Neural crest cell (in vitro differentiated cells): ENCODE data around the gene SLIT3. TPM values are rescaled to one million over a fixed set of nuclear protein-coding genes. Genes with fewer than 3 reads are reported as not detected.

Experiments
- DNase-seq: peaks from one replicate; pipeline ENCODE4 v3.0.0; 2021; ENCODE audit warnings: low read depth, mixed read lengths, low spot score
- H3K27ac Mint-ChIP-seq: one replicate; pipeline ENCODE4 v1.8.0; 2021; ENCODE audit warnings: mild to moderate bottlenecking, mixed read lengths; ENCODE audit not compliant: unreplicated experiment
- H3K27me3 Mint-ChIP-seq: 2 replicates; pipeline ENCODE4 v1.8.0; 2021; ENCODE audit warnings: low read depth, mild to moderate bottlenecking, mixed read lengths
- H3K36me3 Mint-ChIP-seq: 2 replicates; pipeline ENCODE4 v1.8.0; 2021; ENCODE audit warnings: low read depth, mild to moderate bottlenecking, mixed read lengths
- H3K4me1 Mint-ChIP-seq: 2 replicates; pipeline ENCODE4 v1.8.0; 2021; ENCODE audit warnings: mixed read lengths
- H3K4me3 Mint-ChIP-seq: one replicate; pipeline ENCODE4 v1.8.0; 2021; ENCODE audit warnings: mild to moderate bottlenecking, mixed read lengths
- H3K9me3 Mint-ChIP-seq: 2 replicates; pipeline ENCODE4 v1.8.0; 2021; ENCODE audit warnings: mixed read lengths
- total RNA-seq: library from RNA; stranded (reverse); gene quantifications from 2 replicates; pipeline ENCODE4 v1.2.1, GENCODE V29; 2021
- TF ChIP-seq, protein P1 (sequence below): fragments of 200-600 bp; sonication (generic); conservative IDR thresholded peaks from 2 replicates; pipeline ENCODE4 v1.5.0; 2021; ENCODE audit warnings: antibody characterized with exemption, mild to moderate bottlenecking

Gene SLIT3
- total RNA-seq, 1 donor from 2014 or later = 13.3 TPM

DNA sequence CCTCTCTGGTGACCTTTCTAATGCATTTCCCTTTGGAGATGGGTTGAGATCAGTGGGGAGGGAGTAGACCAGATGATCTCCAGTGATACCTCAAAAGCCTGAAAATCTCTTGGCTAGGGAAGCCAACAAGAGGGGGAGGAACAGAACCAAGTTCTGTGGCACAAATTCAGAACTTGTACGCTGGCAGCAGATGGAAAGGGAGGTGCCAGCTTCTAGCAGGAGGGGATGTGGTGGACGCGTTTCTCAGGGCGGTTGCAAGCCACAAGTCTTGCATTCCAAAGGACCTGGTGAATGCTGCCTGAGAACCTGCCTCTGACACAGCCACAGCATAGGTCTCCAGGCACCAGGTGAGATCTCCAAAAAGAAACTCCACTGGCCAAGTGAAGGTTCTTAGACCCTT, 13.4 kb downstream of the SLIT3 start:
- TF ChIP-seq, protein P1, sequence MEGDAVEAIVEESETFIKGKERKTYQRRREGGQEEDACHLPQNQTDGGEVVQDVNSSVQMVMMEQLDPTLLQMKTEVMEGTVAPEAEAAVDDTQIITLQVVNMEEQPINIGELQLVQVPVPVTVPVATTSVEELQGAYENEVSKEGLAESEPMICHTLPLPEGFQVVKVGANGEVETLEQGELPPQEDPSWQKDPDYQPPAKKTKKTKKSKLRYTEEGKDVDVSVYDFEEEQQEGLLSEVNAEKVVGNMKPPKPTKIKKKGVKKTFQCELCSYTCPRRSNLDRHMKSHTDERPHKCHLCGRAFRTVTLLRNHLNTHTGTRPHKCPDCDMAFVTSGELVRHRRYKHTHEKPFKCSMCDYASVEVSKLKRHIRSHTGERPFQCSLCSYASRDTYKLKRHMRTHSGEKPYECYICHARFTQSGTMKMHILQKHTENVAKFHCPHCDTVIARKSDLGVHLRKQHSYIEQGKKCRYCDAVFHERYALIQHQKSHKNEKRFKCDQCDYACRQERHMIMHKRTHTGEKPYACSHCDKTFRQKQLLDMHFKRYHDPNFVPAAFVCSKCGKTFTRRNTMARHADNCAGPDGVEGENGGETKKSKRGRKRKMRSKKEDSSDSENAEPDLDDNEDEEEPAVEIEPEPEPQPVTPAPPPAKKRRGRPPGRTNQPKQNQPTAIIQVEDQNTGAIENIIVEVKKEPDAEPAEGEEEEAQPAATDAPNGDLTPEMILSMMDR = no peak
- H3K36me3 Mint-ChIP-seq = no peaks in the 10 kb centered on the region
- peaks cover 8% of the 10 kb centered on the region for H3K27me3 Mint-ChIP-seq
- no peaks in the 10 kb centered on the region for H3K9me3 Mint-ChIP-seq
- H3K4me1 Mint-ChIP-seq = no peaks in the 10 kb centered on the region
- no peak overlapping the region for H3K27ac Mint-ChIP-seq
- H3K4me3 Mint-ChIP-seq = no peak overlapping the region
- DNase-seq = no peak

DNA sequence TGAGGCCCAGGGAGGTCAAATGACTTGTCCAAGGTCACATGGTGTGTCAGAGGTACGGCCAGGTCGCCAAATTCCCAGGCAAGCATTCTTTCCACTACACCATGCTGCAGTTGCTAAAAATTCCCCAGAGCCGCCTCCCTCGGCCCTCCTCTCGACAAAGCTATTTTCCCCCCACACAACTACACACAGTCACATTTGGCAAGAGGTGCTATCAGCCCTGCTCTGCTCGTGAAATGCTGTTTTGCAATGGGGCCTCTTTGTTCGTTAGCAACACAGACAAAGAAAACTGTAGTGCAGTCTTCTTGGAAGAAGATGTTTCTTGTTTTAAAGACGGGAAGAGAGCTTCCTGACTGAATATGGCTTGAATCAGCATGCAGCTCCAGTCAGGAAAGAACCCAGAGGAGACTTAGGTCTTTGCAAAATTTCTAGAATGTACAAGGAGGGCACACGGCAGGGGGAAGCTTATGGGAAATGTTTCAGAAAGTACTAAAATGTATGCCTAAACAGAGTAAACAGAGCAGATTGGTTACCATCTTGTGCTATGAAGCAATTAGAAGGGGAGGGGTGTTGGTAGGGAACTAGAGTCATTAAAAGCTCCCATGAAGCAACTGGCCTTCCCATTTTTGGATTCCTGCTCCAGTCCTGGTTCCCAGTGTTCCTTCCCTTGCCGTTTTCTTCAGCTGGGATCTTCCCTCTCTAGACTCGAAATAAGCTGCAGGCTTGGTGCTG, 14.2 kb downstream of the SLIT3 start:
- TF ChIP-seq, protein P1 = no peak
- Mint-ChIP-seq H3K9me3 (no peaks in the 10 kb centered on the region), H3K36me3 (no peaks in the 10 kb centered on the region), H3K4me3 (no peak overlapping the region), H3K27ac (no peak overlapping the region), H3K4me1 (no peaks in the 10 kb centered on the region), H3K27me3 (peaks cover 8% of the 10 kb centered on the region)
- DNase-seq = no peak

DNA sequence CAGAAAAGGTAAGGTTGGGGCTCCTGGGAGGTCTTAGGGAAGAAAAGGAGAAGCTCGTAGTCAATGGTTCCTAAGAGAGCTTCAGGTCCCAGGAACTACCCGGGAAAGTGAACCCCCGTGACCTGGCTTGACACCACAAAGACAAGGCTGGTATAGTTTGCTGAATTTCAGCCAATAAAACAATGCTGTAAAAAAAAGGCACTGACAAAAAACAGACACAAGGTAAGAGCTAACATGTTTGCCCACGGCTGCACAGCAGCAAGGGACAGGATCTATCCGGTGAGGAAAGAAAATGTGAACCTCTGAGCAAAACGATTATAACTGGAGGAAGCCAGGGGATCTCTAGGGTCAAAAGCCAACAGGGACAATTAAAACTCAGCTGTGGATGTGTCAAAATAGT, 17.1 kb downstream of the SLIT3 start:
- H3K4me1 Mint-ChIP-seq = no peaks in the 10 kb centered on the region
- no peak for DNase-seq
- TF ChIP-seq, protein P1 = no peak
- no peak overlapping the region for H3K4me3 Mint-ChIP-seq
- no peaks in the 10 kb centered on the region for H3K36me3 Mint-ChIP-seq
- H3K27ac Mint-ChIP-seq = no peak overlapping the region
- no peaks in the 10 kb centered on the region for H3K9me3 Mint-ChIP-seq
- peaks cover 3% of the 10 kb centered on the region for H3K27me3 Mint-ChIP-seq

DNA sequence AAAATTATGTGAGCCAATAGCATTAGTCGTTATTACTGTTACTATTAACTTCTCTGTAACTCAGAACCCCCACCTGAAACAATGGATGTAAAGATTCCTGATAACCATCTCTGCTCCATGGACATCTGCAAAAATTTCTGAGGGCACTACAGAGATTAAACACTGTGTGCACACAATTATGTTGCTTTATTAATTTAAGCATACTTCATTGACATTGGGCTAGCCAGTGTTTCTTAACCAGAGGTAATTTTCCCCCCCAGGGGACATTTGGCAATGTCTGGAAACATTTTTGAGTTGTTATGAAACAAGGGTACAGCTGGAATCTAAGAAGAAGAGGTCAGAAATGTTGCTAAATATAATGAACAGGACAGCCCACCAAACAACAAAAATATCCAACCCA, 19.3 kb downstream of the SLIT3 start:
- Mint-ChIP-seq H3K4me3 (no peak overlapping the region), H3K36me3 (no peaks in the 10 kb centered on the region), H3K27ac (no peak overlapping the region), H3K4me1 (no peaks in the 10 kb centered on the region), H3K27me3 (peaks cover 3% of the 10 kb centered on the region), H3K9me3 (no peaks in the 10 kb centered on the region)
- TF ChIP-seq, protein P1 = no peak
- DNase-seq = no peak

DNA sequence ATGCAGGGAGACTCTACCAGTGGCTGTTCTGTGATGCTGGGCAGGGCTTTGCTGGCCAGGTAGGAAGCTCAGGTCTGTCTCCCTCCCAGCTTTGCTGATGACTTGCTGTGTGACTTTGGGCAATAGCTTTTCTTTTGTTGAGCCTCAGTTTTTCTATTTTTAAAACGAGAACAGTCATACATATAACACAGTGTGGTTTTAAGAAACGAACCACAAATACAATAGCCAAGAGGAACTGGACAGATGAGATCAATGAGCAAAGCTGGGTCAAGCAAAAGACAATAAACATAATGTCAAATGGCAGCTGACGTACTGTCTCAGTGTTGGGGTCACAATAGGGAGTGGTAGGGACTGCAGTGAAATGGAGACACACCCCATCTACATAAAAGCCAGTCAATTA, 20.2 kb downstream of the SLIT3 start:
- Mint-ChIP-seq H3K4me3 (no peak overlapping the region), H3K27me3 (peaks cover 3% of the 10 kb centered on the region), H3K27ac (no peak overlapping the region), H3K9me3 (no peaks in the 10 kb centered on the region), H3K4me1 (no peaks in the 10 kb centered on the region), H3K36me3 (no peaks in the 10 kb centered on the region)
- TF ChIP-seq, protein P1 = no peak
- no peak for DNase-seq
